Activated T-cell treated with anti-CD3 and anti-CD28 coated beads, Interleukin-2, amount 50 U/mL, for 48 hours (primary cell): ENCODE data around the gene UBR2.
"Not testable (repeated sequence)": the region's sequence is repeated elsewhere in the genome, so short reads cannot be mapped to it uniquely, and the experiment has no call there.

ENCODE experiments used
- DNase-seq, 2 experiments: peaks; one replicate each; pipeline ENCODE4 v3.0.0-alpha.2; 2020

The UBR2 gene

DNA sequence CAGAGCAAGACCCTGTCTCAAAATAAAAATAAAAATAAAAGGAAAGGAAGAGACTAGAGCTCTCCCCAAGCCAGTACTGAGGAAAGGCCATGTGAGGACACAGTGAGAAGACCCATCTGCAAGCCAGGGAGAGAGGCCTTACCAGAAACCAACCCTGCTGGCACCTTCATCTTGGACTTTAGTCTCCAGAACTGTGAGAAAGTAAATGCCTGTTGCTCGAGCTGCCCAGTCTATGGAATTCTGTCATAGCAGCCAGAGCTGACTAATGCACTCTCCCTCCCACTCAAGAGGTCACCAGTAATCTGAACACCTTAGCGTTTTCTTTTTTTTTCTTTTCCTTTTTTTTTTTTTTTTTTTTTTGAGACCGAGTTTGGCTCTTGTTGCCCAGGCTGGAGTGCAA is 165.9 kb downstream of the UBR2 start:
- DNase-seq, result no peak

DNA sequence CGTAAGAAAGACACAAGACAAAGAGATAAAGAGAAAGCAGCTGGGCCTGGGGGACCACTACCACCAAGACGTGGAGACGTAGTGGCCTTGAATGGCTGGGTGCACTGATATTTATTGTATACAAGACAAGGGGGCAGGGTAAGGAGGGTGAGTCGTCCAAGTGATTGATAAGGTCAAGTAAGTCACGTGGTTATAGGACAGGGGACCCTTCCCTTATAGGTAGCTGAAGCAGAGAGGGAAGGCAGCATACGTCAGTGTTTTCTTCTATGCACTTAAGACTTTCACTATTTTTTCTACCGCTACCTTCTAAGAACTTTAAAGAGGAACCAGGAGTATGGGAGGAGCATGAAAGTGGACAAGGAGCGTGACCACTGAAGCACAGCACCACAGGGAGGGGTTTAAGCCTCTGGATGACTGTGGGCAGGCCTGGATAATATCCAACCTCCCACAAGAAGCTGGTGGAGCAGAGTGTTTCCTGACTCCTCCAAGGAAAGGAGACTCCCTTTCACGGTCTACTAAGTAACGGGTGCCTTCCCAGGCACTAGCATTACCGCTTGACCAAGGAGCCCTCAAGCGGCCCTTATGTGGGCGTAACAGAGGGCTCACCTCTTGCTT is 170.1 kb downstream of the UBR2 start:
- not testable (repeated sequence) for DNase-seq

DNA sequence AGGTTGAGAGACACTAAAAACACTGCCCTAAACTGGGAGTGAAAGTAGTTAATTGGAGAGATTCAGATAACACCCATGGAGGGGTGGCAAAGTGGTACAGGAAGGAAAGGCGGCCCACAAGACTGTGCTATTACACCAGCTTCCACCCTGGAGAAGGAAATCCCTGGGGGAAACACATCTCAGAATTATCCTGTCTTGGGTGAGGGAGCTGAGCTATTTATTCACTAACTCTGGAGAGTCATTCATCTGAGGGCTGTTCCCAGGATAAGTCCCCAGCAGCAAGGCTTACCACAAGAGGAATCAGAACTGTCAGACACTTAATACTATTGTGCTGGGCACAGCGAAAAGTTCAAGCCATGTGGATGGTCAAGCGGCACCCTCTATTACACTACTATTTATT is 172.1 kb downstream of the UBR2 start:
- no peak for DNase-seq

DNA sequence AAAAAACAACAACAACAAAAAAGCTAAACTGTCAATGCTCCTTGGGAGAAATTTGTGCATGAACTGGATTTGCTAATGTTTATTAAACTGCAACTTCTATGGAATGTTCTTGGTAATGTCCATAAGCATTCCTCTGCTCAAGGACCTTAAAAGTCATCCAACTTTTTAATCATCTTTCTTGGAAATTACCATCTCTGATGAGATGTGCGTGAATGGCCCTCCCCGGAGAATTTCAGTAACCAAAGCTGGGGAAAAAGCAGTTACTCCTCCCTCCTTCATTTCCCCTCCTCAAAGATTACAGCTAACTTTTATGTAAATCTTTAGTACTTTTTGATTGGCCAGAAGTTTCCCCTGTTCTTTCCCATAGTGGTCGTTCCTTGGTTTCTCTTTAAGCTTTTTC is 176.9 kb downstream of the UBR2 start:
- DNase-seq, result no peak

DNA sequence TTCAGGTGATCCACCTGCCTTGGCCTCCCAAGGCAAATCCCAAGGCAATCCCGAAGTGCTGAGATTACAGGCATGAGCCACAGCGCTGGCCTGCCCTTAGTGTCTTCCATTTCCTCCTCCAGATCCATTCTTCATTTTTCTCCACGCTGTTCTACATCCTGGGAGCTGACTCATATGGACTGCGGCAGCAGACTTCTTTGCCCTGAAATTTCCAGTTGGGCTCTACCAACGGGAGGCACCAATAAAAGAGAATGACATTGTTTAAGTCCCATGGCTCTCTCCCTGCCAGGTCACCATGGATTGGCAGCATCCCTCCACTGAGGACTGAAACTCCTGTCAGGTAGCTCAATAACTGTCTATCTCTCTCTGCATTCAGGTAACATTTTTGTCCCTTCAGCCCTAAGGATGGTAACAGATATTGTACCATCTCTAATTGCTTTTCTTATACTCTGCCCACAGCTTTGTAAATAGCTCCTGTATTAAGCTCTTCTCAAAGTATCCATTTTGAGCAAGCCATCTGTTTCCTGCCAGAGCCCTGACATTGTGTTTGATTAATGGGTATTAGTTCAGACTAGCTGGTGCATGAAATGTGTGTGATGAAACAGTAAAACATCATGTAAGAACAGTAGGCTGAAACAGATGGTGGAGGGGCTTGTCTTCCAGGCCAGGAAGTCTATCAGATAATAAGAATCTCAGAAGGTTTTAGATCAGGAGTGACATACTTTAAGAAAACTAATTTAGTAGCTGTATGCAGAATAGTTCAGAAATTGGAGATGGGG is 178.5 kb downstream of the UBR2 start:
- DNase-seq, result no peak
